DND-41 (cell line): ENCODE results near the gene SQSTM1.

Experiments used
- EZH2 ChIP-seq: IDR thresholded peaks from 3 replicates; pipeline ENCODE4 v1.6.1; 2012; ENCODE audit warnings: borderline replicate concordance, low read depth, mild to moderate bottlenecking, moderate library complexity, low read length, inconsistent platforms; ENCODE audit not compliant: severe bottlenecking
- TF ChIP-seq, protein P1 (sequence below): IDR thresholded peaks from 2 replicates; pipeline ENCODE4 v1.5.1; 2012; ENCODE audit warnings: borderline replicate concordance, low read length, moderate library complexity, mild to moderate bottlenecking; ENCODE audit not compliant: poor library complexity, severe bottlenecking; ENCODE audit errors: extremely low read depth

DNA sequence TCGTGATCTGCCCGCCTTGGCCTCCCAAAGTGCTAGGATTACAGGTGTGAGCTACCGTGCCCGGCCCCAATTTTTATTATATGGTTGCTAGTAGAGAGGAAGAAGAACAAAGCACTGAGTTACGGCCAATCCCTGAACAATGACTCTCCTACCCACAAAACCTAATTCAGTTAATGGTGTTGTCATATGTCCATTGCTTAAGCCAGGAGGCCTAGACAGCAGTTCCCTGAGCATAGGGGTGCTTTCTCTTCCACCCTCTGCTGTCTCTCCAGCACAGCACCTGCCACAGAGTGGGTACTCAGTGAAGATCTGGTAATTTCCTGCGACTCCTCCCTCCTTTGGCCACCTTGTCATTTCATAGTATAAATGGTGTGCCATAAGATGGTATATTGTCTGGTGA, 48.4 kb upstream of the SQSTM1 start:
- TF ChIP-seq, protein P1, sequence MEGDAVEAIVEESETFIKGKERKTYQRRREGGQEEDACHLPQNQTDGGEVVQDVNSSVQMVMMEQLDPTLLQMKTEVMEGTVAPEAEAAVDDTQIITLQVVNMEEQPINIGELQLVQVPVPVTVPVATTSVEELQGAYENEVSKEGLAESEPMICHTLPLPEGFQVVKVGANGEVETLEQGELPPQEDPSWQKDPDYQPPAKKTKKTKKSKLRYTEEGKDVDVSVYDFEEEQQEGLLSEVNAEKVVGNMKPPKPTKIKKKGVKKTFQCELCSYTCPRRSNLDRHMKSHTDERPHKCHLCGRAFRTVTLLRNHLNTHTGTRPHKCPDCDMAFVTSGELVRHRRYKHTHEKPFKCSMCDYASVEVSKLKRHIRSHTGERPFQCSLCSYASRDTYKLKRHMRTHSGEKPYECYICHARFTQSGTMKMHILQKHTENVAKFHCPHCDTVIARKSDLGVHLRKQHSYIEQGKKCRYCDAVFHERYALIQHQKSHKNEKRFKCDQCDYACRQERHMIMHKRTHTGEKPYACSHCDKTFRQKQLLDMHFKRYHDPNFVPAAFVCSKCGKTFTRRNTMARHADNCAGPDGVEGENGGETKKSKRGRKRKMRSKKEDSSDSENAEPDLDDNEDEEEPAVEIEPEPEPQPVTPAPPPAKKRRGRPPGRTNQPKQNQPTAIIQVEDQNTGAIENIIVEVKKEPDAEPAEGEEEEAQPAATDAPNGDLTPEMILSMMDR: no peak
- no peak for TF ChIP-seq EZH2
